HCT116 (cell line): Measurements from ENCODE around the gene RSPH9. TPM values are rescaled to one million over a fixed set of nuclear protein-coding genes. Genes with fewer than 3 reads are reported as not detected.

Experiments
- ATAC-seq: fragments of 200-7000 bp; cut with Tn5 transposase; 2 replicates; pipeline ENCODE4 v1.9.1; 2020; ENCODE audit warnings: mild to moderate bottlenecking, moderate library complexity
- BruUV-seq: library from RNA; stranded (reverse); fragments of 400-500 nt; replicated peaks from 2 replicates; lab custom pipeline; 2021; lab: Mats Ljungman, UMichigan
- CTCF ChIA-PET: fragments of 300-600 bp; sonication (Branson Sonifier 250); formaldehyde crosslinking; loops from one replicate; lab custom pipeline; 2021; ENCODE audit warnings: antibody characterized with exemption; lab: Charles Lee
- POLR2A ChIA-PET: fragments of 300-600, 350-600 bp; sonication (Branson Sonifier 250); formaldehyde crosslinking; loops from one replicate; lab custom pipeline; 2021; ENCODE audit warnings: antibody characterized with exemption; lab: Charles Lee
- RAD21 ChIA-PET, 2 experiments: fragments of 300-600 bp; sonication (Branson Sonifier 250); formaldehyde crosslinking; loops; one replicate each; lab custom pipeline; 2023; ENCODE audit warnings: low total read pairs in 2 of 2; ENCODE audit not compliant: uncharacterized antibody in 2 of 2, unreplicated experiment in 2 of 2, low non-redundant PET in 1 of 2; lab: Charles Lee
- DNase-seq: peaks from one replicate; pipeline ENCODE4 v3.0.0-alpha.2; 2010; ENCODE audit warnings: low read depth, low spot score
- H2AFZ ChIP-seq: fragments of 200-600 bp; shearing (Covaris generic), sonication (generic); 2 replicates; pipeline ENCODE4 v1.6.1; 2017; ENCODE audit warnings: low read depth, mixed run types, mixed read lengths, antibody characterized with exemption, low read length; ENCODE audit not compliant: poor library complexity, severe bottlenecking
- H3K27ac ChIP-seq: 2 replicates; pipeline ENCODE4 v1.5.1; 2012; ENCODE audit warnings: low read depth, low read length
- H3K27me3 ChIP-seq: fragments of 200-600 bp; sonication (generic); 2 replicates; pipeline ENCODE4 v1.6.1; 2016; ENCODE audit warnings: mixed run types, low read length, mixed read lengths; ENCODE audit not compliant: insufficient read depth
- H3K36me3 ChIP-seq, 2 experiments: fragments of 200-500 bp in 1 of 2; fragments of 200-600 bp in 1 of 2; sonication (Bioruptor generic) in 1 of 2; sonication (generic) in 1 of 2; 2 replicates each; pipeline versions ENCODE4 v1.5.1 to v1.6.1; 2014 to 2016; ENCODE audit warnings: low read length in 2 of 2, inconsistent platforms in 1 of 2, mixed read lengths in 1 of 2, mixed run types in 1 of 2; ENCODE audit not compliant: insufficient read depth in 2 of 2, control insufficient read depth in 1 of 2
- H3K4me1 ChIP-seq, 2 experiments: fragments of 200-600 bp in 1 of 2; sonication (generic) in 1 of 2; 2 replicates each; pipeline versions ENCODE4 v1.5.1 to v1.6.1; 2012 to 2017; ENCODE audit warnings: low read length in 2 of 2, inconsistent platforms in 1 of 2, mild to moderate bottlenecking in 1 of 2, mixed read lengths in 1 of 2, mixed run types in 1 of 2, moderate library complexity in 1 of 2; ENCODE audit not compliant: insufficient read depth in 2 of 2, control insufficient read depth in 1 of 2
- H3K4me2 ChIP-seq: fragments of 200-600 bp; sonication (generic); 2 replicates; pipeline ENCODE4 v1.6.1; 2017; ENCODE audit warnings: mixed run types, low read length, mixed read lengths
- H3K4me3 ChIP-seq, 2 experiments: fragments of 200-600 bp in 1 of 2; sonication (generic) in 1 of 2; replicated peaks in 1 of 2; 2 replicates each; pipeline ENCODE4 v1.5.1; 2011 to 2016; ENCODE audit warnings: low read length in 2 of 2, control low read depth in 1 of 2, low read depth in 1 of 2, mild to moderate bottlenecking in 1 of 2, mixed read lengths in 1 of 2, mixed run types in 1 of 2
- H3K79me2 ChIP-seq: fragments of 200-600 bp; sonication (generic); 2 replicates; pipeline ENCODE4 v1.6.1; 2017; ENCODE audit warnings: mild to moderate bottlenecking, mixed run types, low read length, moderate library complexity, mixed read lengths; ENCODE audit not compliant: insufficient read depth
- H3K9ac ChIP-seq: fragments of 200-600 bp; sonication (generic); 2 replicates; pipeline ENCODE4 v1.6.1; 2016; ENCODE audit warnings: low read length, mixed read lengths
- H3K9me2 ChIP-seq: fragments of 200-600 bp; sonication (generic), shearing (Covaris generic); 2 replicates; pipeline ENCODE4 v1.6.1; 2017; ENCODE audit warnings: mixed run types, mild to moderate bottlenecking, moderate library complexity; ENCODE audit not compliant: insufficient read depth
- H3K9me3 ChIP-seq, 2 experiments: fragments of 200-500 bp in 1 of 2; fragments of 200-600 bp in 1 of 2; sonication (Bioruptor generic) in 1 of 2; sonication (generic) in 1 of 2; 2 replicates each; pipeline ENCODE4 v1.6.1; 2014 to 2017; ENCODE audit warnings: low read length in 2 of 2, mixed read lengths in 2 of 2, inconsistent platforms in 1 of 2, low read depth in 1 of 2, mild to moderate bottlenecking in 1 of 2, mixed run types in 1 of 2, moderate library complexity in 1 of 2; ENCODE audit not compliant: control insufficient read depth in 1 of 2, insufficient read depth in 1 of 2
- H4K20me1 ChIP-seq: fragments of 200-600 bp; sonication (generic), shearing (Covaris generic); 2 replicates; pipeline ENCODE4 v1.6.1; 2017; ENCODE audit warnings: mixed run types, mild to moderate bottlenecking, moderate library complexity; ENCODE audit not compliant: insufficient read depth
- SRF ChIP-seq: IDR thresholded peaks from 2 replicates; pipeline ENCODE4 v1.6.1; 2012; ENCODE audit warnings: low read depth
- TCF7L2 ChIP-seq: IDR thresholded peaks from 2 replicates; pipeline ENCODE4 v1.7.0; 2011; ENCODE audit warnings: borderline replicate concordance, inconsistent platforms; ENCODE audit not compliant: insufficient read depth, insufficient read length; ENCODE audit errors: extremely low read depth
- ZBTB33 ChIP-seq: IDR thresholded peaks from 2 replicates; pipeline ENCODE4 v1.6.1; 2011; ENCODE audit warnings: mild to moderate bottlenecking, low read length, moderate library complexity; ENCODE audit not compliant: insufficient replicate concordance; ENCODE audit errors: extremely low read depth
- ZFX ChIP-seq: fragments of 450-650 bp; IDR thresholded peaks from 2 replicates; pipeline ENCODE4 v1.6.1; 2017
- intact Hi-C: fragments of 100-400 bp; cut with micrococcal nuclease; formaldehyde crosslinking; loops from 2 replicates; pipeline ENCODE4 v1.10.0; 2022
- total RNA-seq: library from RNA; stranded (reverse); gene quantifications from one replicate; pipeline ENCODE4 v1.2.1, GENCODE V29; 2021; ENCODE audit not compliant: unreplicated experiment

RSPH9 gene
- total RNA-seq, 1 experiment from 2014 or later = not detected

GRCh38 chr6:43629104-43629504 is 15.7 kb upstream of the RSPH9 start, which contains the start of gene GTPBP2:
GTPBP2 (minus strand) TSS chr6:43629264; CDS start chr6:43629162, 102 bp downstream.
- Histone ChIP-seq H3K4me3 (peak within 1 kb of the TSS; percentile 80 to 100), H3K9me3 (no peaks in the 10 kb centered on the region), H3K79me2 (peaks cover 24% of the 10 kb centered on the region), H3K27ac (peak within 1 kb of the TSS; percentile 86), H3K9me2 (no peaks in the 10 kb centered on the region), H3K4me2 (peak within 1 kb of the TSS; percentile 84), H2AFZ (peak within 1 kb of the TSS; percentile 80), H3K9ac (peak within 1 kb of the TSS; percentile 88), H3K36me3 (peaks cover 5 to 20% of the 10 kb centered on the region in 2 experiments; a peak in 1 of 4 replicates), H3K4me1 (peaks cover 20 to 39% of the 10 kb centered on the region in 2 experiments), H4K20me1 (no peaks in the 10 kb centered on the region), H3K27me3 (no peaks in the 10 kb centered on the region)
- BruUV-seq = no TSS peak
- TF ChIP-seq ZFX (peak; percentile 20; the same call in 1 of the 2 replicates), TCF7L2 (peak; percentile 38), SRF (no peak), ZBTB33 (peak; percentile 55)
- DNase-seq = peak; percentile 97
- CTCF ChIA-PET = interaction anchor here (0.6 to 2.0 kb wide), 10 partner anchors 21 to 450 kb away, joined by 3 to 7 read pairs (median 4); partner anchors contain the start of gene VEGFA
- RAD21 ChIA-PET = interaction anchor here in 1 of 2 experiments (0.7 to 1.5 kb wide), 2 partner anchors 56 to 450 kb away, joined by 4 to 7 read pairs; no protein-coding TSS in a partner anchor
- ATAC-seq = peak; percentile 85
- POLR2A ChIA-PET = interaction anchor here (0.6 to 3.4 kb wide), 18 partner anchors 11 to 883 kb away, joined by 3 to 43 read pairs (median 4); partner anchors contain the start of genes POLH, POLR1C, TBCC and VEGFA
- intact Hi-C loops = loop anchor here (2.0 to 5.0 kb wide), 2 partner anchors 143 to 618 kb away; partner anchors contain the start of genes HSP90AB1 and VEGFA
